Lung (tissue), 12 donors: ENCODE results near the gene MT1E. TPM values are rescaled to one million over a fixed set of nuclear protein-coding genes. Genes with fewer than 3 reads are reported as not detected.

Experiments used
- ATAC-seq: fragments of 200-7000 bp; cut with Tn5 transposase; one replicate; pipeline ENCODE4 v1.9.1; 2020; ENCODE audit warnings: moderate number of reproducible peaks; ENCODE audit not compliant: insufficient read depth, low FRiP score
- DNase-seq, 3 donors: peaks; one replicate each; pipeline ENCODE4 v3.0.0-alpha.2; 2013 to 2017
- H3K27ac ChIP-seq, 2 donors: one replicate each; pipeline ENCODE4 v1.5.1; 2013; ENCODE audit warnings: mild to moderate bottlenecking in 2 of 2, moderate library complexity in 2 of 2, control low read depth in 1 of 2, inconsistent platforms in 1 of 2, low read depth in 1 of 2, low read length in 1 of 2
- H3K27me3 ChIP-seq, 3 donors: one replicate each; pipeline ENCODE4 v1.5.1; 2013; ENCODE audit warnings: low read length in 2 of 3; ENCODE audit not compliant: control insufficient read depth in 3 of 3, insufficient read depth in 3 of 3
- H3K36me3 ChIP-seq, 4 donors: one replicate each; pipeline ENCODE4 v1.5.1; 2013; ENCODE audit warnings: low read length in 4 of 4, mild to moderate bottlenecking in 1 of 4, moderate library complexity in 1 of 4; ENCODE audit not compliant: control insufficient read depth in 4 of 4, insufficient read depth in 4 of 4
- H3K4me1 ChIP-seq, 5 donors: one replicate each; pipeline ENCODE4 v1.5.1; 2013; ENCODE audit warnings: low read length in 5 of 5, mild to moderate bottlenecking in 2 of 5, moderate library complexity in 1 of 5; ENCODE audit not compliant: control insufficient read depth in 5 of 5, insufficient read depth in 5 of 5
- H3K4me3 ChIP-seq: one replicate; pipeline ENCODE4 v1.5.1; 2013; ENCODE audit warnings: mild to moderate bottlenecking, control low read depth, moderate library complexity
- H3K9ac ChIP-seq, 2 donors: one replicate each; pipeline ENCODE4 v1.5.1; 2013; ENCODE audit warnings: low read length in 2 of 2, control low read depth in 1 of 2; ENCODE audit not compliant: insufficient read depth in 1 of 2
- H3K9me3 ChIP-seq, 4 donors: one replicate each; pipeline ENCODE4 v1.5.1; 2013; ENCODE audit warnings: low read length in 3 of 4, mild to moderate bottlenecking in 1 of 4, moderate library complexity in 1 of 4; ENCODE audit not compliant: control insufficient read depth in 4 of 4, insufficient read depth in 3 of 4
- WGBS, 2 donors: extraction: QIAGEN DNeasy Blood & Tissue Kit; methylation state at CpG; one replicate each; pipeline ENCODE4 v1.1.7; 2013; 5-methylcytosine and 5-hydroxymethylcytosine counted together
- polyA plus RNA-seq, 2 donors: library from polyadenylated mRNA; stranded (reverse); fragments of 200-250 nt; gene quantifications; one replicate each; pipeline ENCODE4 v1.2.1, GENCODE V29; 2013
- total RNA-seq, 2 donors: library from RNA; depleted of rRNA in 1 of 2; stranded (reverse); fragments of >200 nt in 1 of 2; gene quantifications; one replicate each; pipeline ENCODE4 v1.2.1, GENCODE V29; 2014 to 2021
- TF ChIP-seq, protein P1 (sequence below): IDR thresholded peaks from 2 replicates; pipeline ENCODE4 v1.5.1; 2012; ENCODE audit warnings: mild to moderate bottlenecking; ENCODE audit errors: control extremely low read depth, extremely low read depth
- donor health status: control.
- donor health status: control.
- donor health status: Bipolar disorder and iron deficiency.
- donor health status: healthy.
- donor health status: DM: yes; HTN: yes; CAD: no.

MT1E gene
- total and polyA plus RNA-seq, 4 donors = 22.1 to 746 (median 159) TPM

DNA sequence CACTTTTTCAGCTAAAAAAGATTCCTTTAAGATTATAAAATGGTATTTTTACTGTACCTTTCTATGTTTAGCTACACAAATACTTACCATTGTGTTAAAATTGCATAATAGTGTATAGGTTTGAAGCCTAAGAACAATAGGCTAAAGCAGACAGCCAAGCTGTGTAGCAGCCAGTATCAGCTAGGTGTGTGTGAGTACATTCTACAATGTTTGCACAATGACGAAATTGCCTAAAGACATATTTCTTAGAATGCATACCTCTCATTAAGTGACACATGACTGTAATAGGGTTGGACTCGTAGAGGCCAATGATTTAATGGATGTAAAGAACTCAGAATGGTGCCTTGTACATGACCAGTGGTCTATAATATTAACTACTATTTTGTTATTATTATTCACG lies 24.2 kb downstream of the MT1E start:
- no peak overlapping the region for H3K27ac ChIP-seq
- DNase-seq (no peak), ATAC-seq (no peak)
- TF ChIP-seq, protein P1, sequence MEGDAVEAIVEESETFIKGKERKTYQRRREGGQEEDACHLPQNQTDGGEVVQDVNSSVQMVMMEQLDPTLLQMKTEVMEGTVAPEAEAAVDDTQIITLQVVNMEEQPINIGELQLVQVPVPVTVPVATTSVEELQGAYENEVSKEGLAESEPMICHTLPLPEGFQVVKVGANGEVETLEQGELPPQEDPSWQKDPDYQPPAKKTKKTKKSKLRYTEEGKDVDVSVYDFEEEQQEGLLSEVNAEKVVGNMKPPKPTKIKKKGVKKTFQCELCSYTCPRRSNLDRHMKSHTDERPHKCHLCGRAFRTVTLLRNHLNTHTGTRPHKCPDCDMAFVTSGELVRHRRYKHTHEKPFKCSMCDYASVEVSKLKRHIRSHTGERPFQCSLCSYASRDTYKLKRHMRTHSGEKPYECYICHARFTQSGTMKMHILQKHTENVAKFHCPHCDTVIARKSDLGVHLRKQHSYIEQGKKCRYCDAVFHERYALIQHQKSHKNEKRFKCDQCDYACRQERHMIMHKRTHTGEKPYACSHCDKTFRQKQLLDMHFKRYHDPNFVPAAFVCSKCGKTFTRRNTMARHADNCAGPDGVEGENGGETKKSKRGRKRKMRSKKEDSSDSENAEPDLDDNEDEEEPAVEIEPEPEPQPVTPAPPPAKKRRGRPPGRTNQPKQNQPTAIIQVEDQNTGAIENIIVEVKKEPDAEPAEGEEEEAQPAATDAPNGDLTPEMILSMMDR = no peak
- H3K9me3 ChIP-seq = no peaks in the 10 kb centered on the region
- 77 to 78% methylated on average over 3 of the region's 3 CpGs for WGBS, 2 donors
- H3K4me1 ChIP-seq = no peaks in the 10 kb centered on the region
- no peak overlapping the region for H3K9ac ChIP-seq
- peaks cover 0 to 55% (median 51%) of the 10 kb centered on the region in 3 donors for H3K27me3 ChIP-seq
- H3K36me3 ChIP-seq = no peaks in the 10 kb centered on the region
- H3K4me3 ChIP-seq = no peak overlapping the region

GRCh38 chr16:56651586-56651985 lies 26.0 kb downstream of the MT1E start, which contains the start of gene MT1B:
Gene MT1B, plus strand, starts transcription at chr16:56651886. Its CDS starts 68 bp downstream, at chr16:56651954.
- WGBS, 2 donors = 75 to 80% methylated on average over 7 of the region's 7 CpGs
- ATAC-seq = no peak
- no peak for DNase-seq

DNA sequence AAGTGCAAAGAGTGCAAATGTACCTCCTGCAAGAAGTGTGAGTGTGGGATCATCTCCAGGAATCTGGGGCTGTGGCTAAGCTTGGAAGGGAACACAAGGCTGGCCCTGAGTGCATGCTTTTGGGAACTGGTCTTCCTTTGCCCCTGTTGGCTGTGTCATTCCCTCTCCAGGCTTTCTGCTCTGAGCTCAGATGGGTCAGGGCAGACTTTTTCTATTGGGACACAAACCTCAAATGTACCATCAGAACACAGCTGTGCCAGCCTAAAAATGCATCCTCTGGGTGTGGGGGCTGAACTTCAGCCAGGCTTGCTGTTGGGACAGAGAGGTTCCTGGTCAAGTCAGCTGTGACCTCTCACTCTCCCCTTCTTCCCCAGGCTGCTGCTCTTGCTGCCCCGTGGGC lies 27.0 kb downstream of the MT1E start:
- no peaks in the 10 kb centered on the region for H3K36me3 ChIP-seq
- H3K27me3 ChIP-seq = peaks cover 0 to 31% (median 24%) of the 10 kb centered on the region in 3 donors
- no peak for ATAC-seq
- TF ChIP-seq, protein P1 = no peak
- no peaks in the 10 kb centered on the region for H3K9me3 ChIP-seq
- 44 to 70% methylated on average over 1 of the region's 1 CpG for WGBS, 2 donors
- H3K27ac ChIP-seq = no peak overlapping the region
- H3K4me3 ChIP-seq = no peak overlapping the region
- H3K4me1 ChIP-seq = peaks cover 0 to 2% (median 0%) of the 10 kb centered on the region in 5 donors
- DNase-seq = no peak
- H3K9ac ChIP-seq = no peak overlapping the region

More at GRCh38 chr16:56651586-56651985, 26.0 kb downstream of the MT1E start, which contains the start of gene MT1B:
- Histone ChIP-seq H3K9me3 (no peaks in the 10 kb centered on the region), H3K4me1 (no peaks in the 10 kb centered on the region), H3K9ac (no peak within 1 kb of the TSS), H3K27ac (no peak within 1 kb of the TSS), H3K27me3 (peaks cover 0 to 41% (median 34%) of the 10 kb centered on the region in 3 donors), H3K4me3 (no peak within 1 kb of the TSS), H3K36me3 (no peaks in the 10 kb centered on the region)
- TF ChIP-seq, protein P1 = no peak

DNA sequence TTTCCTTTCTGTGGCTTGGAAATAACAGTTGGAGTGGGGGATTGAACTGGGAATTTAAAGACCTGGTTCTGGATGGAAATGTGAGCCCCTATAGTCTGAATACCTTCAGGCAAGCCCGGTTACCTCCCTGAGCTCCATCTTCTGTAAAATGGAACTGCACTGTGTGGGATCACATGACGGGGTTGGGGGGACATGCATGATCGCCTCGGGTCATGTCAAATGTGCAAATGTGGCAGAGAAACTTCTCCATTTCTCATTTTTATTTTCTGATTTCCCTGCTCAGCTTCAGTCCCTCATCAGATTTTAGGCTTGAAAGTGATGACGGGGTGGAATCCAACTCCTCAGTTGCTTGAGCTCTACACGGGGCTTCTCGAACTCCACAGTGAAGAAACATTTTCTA lies 27.6 kb downstream of the MT1E start:
- Histone ChIP-seq H3K27me3 (peaks cover 0 to 29% (median 22%) of the 10 kb centered on the region in 3 donors), H3K36me3 (no peaks in the 10 kb centered on the region), H3K9ac (no peak overlapping the region), H3K4me3 (no peak overlapping the region), H3K4me1 (peaks cover 0 to 7% (median 4%) of the 10 kb centered on the region in 5 donors), H3K9me3 (no peaks in the 10 kb centered on the region), H3K27ac (no peak overlapping the region)
- DNase-seq (no peak), ATAC-seq (no peak)
- TF ChIP-seq, protein P1 = no peak
- 89 to 90% methylated on average over 7 of the region's 7 CpGs for WGBS, 2 donors
